GM18526 (cell line): ENCODE results near the gene GALNT10.
A peak's percentile ranks its signal among the peaks of the same experiment; 100 is the strongest.

Experiments used
- POLR2A ChIP-seq: IDR thresholded peaks from 3 replicates; pipeline ENCODE4 v1.6.1; 2011; ENCODE audit not compliant: insufficient read length; ENCODE audit errors: extremely low read depth

Gene GALNT10

DNA sequence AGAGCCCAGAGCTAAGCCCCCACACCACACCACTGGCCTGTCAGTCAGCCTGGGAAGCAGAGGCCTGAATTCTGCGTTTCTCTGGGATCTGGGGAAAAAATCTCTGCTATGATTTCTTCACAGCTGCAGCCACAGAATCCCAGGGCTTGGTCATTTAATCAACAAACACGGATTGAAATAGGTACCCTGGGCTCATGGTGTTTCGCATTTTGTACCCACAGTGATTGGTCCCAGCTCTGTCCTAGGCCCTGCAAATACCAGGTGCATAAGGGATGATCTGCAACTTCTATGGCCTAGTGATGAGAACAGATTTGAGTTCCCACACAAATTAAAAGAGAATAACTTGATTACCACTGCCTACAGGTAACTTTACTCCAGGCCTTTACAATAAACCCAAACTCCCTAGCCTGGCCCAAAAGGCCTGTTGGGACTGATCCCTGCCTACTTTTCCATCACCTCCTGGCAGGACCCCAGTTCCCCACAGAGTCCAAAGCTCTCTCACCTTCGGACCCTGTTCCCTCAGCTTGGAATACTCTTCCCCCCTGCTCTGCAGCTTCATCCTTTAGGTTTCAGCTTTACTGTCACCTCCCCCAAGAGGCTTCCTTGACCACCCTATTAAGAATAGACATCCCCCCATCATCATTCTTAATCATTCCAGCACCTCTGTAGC lies 240.6 kb downstream of the GALNT10 start:
- TF ChIP-seq POLR2A = no peak

DNA sequence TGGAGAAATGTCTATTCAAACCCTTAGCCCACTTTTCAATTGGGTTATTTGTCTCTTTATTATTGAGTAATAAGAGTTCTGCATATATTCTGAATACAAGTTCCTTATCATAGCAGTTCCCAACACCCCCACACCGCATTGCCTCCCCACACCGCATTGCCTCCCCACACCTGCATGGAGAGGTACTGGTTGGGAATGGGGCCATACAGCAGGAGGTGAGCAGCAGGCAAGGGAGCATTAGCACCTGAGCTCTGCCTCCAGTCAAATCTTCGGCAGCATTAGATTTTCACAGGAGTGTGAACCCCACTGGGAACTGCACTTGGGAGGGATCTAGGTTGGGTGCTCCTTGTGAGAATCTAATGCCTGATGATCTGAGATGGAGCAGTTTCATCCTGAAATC lies 244.7 kb downstream of the GALNT10 start:
- TF ChIP-seq POLR2A = no peak

DNA sequence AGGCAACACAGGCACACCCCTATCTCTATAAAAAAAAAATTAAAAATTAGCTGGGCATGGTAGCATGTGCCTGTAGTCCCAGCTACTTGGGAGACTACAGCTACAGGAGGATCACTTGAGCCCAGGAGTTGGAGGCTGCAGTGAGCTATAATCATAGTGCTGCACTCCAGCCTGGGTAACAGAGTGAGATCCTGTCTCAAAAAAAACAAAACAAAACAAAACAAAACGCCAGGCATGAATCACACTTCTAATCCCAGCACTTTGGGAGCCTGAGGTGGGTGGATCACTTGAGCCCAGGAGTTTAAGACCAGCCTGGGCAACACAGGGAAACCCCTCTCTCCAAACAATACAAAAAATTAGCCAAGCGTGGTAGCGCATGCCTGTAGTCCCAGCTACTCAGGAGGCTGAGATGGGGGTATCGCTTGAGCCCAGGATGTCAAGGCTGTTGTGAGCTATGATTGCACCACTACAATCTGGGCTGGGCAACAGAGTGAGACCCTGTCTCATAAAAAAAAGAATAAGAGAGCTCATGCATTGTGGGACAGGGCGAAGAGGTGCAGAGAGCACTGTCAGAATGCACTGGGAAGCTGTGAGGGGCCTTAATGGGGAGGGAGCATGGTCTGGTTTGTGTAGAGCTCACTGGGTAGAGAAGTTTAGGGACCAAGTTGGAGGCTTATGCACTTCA lies 246.9 kb downstream of the GALNT10 start:
- no peak for TF ChIP-seq POLR2A

DNA sequence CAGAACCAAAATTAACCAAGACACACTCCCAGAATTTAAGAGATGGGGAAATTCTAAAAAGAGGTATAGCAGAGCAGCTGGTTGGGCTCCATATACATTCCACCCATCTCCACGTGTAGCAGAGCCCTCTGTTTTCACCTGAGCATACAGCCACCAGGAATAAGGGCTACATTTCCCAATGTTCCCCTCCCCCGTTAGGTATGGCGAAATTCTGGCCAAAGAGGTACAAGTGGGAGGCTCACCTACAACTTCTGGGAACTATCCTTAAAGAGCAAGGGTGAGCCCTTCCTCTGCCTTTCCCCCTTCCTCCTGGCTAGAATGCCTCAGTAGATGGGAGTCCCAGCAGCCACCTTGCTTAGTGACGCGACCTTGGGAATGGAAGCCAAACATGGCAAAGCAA lies 250.0 kb downstream of the GALNT10 start:
- no peak for TF ChIP-seq POLR2A

DNA sequence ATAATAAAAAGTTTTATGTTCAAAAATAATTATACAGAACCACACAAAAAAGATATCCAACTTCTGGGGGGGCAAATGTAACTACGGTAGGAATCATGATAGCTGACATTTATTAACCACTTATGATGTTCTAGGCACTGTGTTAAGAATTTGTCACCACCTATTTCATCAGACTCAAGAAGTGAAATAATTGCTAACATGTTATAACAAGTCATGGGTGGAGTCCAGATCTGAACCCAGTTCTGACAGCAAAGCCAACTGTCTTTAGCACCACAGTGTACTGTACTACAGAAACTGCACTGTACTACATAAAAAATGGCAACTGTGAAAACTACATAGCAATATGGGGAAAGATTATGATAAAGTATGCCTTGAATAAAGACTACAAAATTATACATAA lies 252.3 kb downstream of the GALNT10 start:
- TF ChIP-seq POLR2A = no peak

DNA sequence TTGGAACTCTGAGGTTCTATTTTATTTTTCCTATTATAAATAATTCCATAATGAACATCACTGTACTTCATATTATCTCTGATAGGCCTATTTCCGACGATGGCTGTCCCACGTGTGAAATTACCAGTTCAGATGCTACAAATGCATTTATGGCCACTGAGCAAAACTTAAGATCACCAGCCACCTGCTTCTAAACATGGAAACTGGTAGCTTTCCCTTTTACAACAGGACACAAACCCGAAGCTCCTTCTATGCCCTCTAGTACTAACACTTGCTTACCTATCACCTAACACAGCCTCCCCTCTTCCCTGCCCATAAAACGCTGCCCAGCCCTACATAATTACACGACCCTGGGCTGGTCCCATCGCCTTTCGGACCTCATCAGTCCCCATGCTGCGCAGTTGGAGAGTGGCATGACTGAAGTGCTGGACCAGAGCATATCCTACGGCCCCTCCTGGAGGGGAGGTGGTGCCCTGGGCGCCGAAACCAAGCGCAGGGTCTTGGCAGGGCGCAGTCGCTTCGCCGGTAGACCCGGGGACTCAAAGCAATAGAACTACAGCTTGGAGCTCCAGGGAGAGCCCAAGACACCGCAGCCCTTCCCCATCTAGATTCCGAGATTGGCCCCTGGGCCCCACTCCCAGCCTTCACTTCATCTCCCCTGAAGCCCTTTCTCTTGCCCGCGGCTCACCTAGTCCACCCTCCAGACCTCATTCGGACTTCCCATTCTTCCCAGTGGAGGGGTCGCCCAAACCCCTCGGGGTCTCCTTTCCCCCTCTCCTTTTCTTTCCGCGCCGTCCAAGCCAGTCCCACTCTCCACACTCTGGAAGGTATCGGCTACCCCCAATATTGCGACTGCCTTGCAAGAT lies 254.3 kb downstream of the GALNT10 start:
- TF ChIP-seq POLR2A = no peak

DNA sequence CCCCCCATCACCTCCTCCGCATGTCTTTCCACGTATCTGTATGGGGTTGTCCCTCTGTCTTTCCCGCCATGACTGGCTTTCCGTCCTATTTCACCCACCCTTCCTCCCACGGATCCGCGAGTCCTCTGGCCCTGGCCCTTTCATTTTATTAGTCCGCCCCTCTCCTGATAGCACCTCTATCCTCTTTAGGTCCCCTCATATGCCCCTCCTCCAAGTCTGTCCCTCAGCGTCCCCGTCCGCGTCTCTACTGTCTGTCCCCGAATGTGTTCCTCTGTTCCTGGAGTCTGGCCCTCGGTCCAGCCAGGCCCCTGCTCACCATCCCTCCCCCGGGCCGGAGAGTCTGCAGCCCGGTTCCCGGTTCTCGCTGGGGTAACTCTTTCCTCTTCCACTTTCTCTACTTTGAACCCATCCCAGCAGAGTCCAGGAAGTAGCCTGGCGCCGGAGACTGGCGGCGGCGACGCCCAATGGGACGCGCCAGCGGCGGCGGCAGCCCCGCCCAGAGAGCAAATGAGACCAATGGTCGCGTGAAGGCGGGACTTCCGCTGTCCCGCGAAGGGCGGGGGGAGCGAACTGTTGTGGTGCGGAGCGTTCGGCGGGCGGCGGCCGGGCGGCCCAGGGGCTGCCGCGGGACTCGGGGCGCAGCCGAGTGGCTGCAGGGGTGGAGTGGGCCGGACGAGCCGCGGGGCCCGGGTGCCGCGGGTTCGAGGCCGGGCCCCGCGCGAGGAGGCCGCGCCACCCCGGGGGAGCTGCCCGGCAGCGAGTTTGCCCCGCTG lies 255.1 kb downstream of the GALNT10 start, which contains the start of gene SAP30L:
SAP30L (plus strand) TSS at position 576 of the 773 bp plus-strand sequence. CDS start 608 bp downstream, outside the sequence.
- TF ChIP-seq POLR2A = peak; percentile 74

DNA sequence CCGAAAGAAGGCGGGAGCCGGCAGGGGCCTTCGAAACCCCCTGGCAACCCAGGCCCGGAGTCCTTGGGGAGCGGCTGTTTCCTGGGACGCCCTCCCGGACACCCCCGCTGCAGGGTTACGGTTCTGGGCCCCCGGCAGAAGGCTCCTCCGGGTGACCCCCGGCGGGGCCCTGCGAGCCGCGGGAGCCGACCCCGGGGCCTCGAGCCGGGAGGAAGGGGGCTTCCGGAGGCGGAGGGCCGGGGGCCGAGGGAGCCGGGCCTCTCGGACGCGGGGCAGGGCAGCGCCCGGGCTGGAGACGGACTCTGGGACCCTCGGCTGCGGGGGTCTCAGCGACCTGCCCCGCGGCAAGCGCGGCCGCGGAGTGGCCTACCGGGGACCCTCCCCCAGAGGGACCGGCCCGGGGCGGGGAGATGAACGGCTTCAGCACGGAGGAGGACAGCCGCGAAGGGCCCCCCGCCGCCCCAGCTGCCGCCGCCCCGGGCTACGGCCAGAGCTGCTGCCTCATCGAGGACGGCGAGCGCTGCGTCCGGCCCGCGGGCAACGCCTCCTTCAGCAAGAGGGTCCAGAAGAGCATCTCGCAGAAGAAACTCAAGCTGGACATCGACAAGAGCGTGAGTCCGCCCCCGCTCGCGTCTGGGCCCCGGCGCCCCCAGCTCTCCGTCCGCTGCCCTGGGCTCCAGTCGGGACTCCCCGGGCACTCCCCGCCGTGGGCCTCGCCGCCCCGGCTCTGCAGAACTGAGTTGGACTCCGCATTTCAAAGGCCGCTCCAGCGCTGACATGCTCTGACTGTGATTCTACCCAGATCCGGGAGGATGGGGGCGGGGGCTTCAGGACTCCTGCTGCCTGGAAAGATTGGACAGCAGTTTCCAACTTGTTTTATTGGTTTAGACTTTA lies 255.9 kb downstream of the GALNT10 start:
- TF ChIP-seq POLR2A = no peak

DNA sequence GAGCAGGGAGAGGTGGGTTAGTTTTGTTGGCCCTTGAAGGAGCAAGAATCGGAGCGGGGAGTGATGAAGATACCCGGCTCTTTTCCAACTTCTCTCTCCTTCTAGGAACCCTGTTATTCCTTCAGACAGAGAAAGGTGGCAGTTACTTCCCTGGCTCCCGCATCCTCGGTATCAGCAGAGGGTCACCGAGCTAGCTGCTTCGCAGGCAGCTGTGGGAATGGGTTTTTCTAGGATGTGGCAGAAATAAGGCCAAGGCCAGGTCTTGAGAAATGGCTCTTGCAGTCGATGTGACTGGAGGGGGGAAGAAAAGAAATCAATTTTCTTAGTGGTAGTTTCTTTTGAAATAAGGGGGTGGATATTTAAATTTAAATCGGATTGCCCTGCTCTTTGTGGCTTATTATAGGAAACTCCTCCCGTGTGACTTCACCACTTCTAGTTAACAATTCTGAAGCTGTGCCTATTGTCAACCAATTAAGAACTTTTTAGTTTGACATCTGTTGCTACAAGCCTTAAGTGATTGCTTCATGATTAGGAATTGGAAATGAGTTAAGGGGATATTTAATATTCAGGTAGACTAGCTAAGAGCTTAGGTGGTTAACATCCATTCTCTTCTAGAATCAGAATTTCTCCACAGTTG lies 256.7 kb downstream of the GALNT10 start:
- no peak for TF ChIP-seq POLR2A

DNA sequence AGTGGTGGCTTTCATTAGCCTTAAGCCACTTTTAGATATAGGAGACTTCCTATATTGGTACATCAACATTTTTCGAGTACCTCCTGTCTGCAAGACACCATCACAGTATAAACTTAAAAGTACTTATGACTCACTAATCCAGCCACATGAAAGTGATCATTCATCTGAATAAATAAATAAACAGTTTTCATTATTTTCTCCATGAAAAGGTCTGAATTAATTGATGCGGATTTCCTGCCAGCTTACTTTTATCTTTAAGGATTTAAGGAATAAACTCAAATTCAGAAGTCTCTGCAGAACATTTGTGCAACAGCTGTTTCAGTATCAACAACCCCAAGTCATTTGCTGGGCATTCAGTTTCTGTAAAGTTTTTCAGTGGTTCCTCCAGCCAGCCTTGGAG lies 259.3 kb downstream of the GALNT10 start:
- no peak for TF ChIP-seq POLR2A

DNA sequence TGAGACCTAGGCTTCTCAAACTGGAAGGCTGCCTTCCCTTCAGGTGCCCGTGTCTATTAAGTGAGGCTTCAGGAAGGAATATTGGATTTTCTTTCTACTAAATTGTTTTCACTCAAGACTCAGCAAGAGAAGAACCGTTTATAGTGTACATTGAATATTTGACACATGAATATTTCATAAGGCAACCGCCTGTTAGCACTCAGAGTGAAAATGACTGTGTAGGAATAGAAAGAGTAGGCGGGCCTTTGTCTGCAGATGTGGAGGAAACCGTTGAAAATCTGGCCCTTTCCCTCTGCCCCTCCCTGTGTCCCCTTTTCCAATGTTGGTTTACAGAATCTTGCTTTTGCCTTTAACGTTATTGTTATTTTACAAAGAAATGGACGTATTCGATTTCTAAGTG lies 261.4 kb downstream of the GALNT10 start:
- TF ChIP-seq POLR2A = no peak

DNA sequence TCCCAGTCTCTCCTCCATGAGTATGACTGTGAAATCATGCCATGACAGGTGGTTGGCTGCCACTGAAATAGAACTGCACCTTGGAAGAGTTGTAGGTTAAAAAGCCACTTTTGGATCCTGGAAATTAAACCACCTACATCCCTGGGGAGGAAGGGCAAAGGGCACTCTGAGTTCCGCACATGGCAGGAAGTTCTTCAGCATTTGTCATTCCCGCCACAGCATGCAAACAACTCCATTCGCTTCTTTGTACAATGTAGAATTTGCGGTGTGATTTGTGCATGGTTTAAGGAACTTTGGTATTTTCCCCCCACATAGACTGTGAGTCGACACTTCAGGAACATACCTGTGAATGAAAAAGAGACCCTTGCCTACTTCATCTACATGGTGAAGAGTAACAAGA lies 265.1 kb downstream of the GALNT10 start:
- TF ChIP-seq POLR2A = no peak

DNA sequence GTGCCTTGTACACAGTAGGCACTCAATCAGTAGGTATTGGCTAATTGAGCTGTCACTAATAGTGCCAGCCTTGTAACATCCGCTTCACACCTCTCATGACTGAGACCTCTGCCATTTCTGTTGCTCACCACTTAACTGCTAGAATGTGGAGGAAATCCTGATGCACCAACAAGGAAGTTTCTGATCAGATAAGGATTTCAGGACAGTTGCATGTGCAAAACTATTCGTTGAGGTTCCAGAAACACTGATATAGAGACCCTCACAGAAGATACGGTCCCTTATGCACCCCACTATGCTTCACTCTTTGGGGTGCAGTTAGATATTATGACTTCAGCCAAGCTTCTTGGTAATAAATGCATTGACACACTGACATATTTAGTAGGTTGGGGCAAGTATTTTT lies 266.0 kb downstream of the GALNT10 start:
- no peak for TF ChIP-seq POLR2A

DNA sequence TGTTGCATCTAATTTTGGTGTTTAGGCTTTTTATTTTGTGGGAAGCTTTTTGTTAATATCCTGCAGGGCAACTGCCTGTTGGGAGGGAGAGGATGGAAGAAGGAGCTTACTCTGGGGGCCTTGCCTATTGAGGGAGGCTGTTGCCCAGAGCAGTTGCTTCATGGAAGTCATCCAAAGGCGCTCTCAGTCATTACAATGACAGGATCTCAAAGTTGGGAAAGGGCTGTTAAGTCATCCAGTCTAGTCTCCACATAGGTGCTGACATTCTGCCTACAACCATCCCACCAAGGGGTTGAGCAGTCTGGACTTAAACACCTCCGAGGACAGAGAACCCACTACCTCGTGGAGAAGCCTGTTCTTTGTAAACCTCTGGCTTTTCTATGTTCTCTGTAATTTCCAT lies 268.5 kb downstream of the GALNT10 start:
- TF ChIP-seq POLR2A = no peak

DNA sequence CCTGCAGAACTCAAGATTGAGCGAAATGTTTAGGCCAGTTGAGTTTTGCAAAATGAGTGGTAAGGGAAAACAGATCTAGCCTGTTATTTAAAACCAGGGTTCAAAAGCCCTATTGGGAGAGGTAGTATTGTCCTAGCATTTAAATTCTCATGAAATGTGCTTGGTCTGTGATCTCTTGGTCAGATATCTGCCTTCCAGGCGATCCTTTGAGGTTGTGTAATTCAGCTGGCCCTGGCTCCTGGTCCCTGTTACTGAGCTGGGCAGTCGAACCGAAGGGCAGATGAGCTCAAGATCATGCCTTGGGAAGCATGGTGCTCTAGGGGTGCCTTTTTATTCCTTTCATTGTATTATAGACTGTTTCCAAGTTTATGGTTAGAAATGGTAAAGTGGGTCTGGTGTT lies 269.6 kb downstream of the GALNT10 start:
- TF ChIP-seq POLR2A = no peak
